Globus pallidus (tissue), 1 donor: ENCODE results near the gene ACTRT2.
A peak's percentile ranks its signal among the peaks of the same experiment; 100 is the strongest.

Experiments
- DNase-seq: peaks from one replicate; pipeline ENCODE4 v3.0.0-alpha.2; 2015; ENCODE audit warnings: low spot score

The ACTRT2 gene

DNA sequence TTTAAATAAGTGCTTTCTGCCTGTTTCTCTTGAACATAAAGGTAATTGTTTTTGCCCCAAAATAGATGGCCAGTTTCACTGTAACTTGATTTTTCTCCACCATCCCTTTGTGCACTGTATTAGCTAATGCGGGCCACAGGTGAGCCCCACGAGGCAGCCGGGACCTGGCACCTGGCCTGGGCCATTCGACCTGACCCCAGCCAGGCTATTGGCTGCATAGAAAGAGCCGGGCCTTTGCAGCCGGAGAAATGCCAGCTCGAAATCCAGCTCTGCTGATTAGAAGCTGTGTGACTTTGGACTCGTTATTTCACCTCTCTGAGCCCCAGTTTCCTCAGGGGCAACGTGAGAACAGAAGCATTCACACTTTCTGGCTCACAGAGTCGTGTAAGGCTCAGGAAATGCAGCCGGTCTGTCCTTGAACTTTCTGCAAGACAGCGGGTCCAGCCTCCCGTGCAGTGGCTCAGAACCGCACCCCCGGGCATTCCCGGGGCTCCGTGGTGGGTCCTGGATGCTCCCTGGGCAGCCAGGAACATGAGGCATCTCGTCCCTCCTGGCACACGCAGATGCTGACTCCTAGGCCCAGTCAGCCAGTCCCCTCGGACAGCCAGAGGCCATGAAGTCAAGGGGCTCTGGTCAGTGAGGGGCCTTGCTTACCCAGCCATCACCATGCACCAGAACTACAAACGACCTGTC, 37.4 kb upstream of the ACTRT2 start:
- peak; percentile 22 for DNase-seq

DNA sequence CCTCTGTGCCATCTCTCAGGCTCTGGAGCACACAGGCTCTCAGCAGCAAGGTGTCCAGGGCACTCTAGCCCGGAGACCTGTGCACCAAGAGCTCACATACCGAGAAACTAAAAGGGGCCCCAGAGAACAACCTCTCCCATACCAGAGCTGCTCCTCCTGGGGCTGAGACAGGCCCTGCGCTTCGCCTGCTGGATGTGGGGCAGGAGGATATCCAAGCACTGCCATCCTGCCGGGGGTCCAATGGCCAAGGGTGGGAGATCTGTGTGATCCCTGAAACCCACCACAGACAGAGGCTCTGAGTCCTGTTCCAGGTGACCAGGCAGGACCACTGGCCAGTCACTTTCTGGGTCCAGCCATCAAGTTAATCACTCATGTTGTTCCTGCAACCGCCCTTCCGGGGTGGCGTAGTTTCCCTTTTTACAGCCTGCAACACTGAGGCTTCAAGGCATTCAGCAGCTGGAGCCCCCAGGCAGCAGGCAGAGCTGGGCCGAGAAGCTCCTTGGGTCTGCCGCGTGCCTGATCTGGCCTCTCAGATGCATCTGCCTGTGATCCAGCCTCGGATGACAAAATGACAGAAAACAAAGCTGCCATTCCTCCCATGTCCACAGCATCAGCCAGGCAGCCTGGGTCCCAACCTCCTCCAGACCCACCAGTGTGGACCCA, 36.7 kb upstream of the ACTRT2 start:
- peak; percentile 29 for DNase-seq

GRCh38 chr1:2985067-2985561, 36.2 kb upstream of the ACTRT2 start:
- DNase-seq = peak; percentile 78

GRCh38 chr1:2985694-2986548, 35.3 kb upstream of the ACTRT2 start:
- no peak for DNase-seq

GRCh38 chr1:2986549-2987305, 34.5 kb upstream of the ACTRT2 start:
- DNase-seq = no peak

GRCh38 chr1:2987773-2988172, 33.5 kb upstream of the ACTRT2 start:
- peak; percentile 65 for DNase-seq

- DNase-seq = peak; percentile 69
Measured at GRCh38 chr1:2988256-2988655, 33.0 kb upstream of the ACTRT2 start.

DNA sequence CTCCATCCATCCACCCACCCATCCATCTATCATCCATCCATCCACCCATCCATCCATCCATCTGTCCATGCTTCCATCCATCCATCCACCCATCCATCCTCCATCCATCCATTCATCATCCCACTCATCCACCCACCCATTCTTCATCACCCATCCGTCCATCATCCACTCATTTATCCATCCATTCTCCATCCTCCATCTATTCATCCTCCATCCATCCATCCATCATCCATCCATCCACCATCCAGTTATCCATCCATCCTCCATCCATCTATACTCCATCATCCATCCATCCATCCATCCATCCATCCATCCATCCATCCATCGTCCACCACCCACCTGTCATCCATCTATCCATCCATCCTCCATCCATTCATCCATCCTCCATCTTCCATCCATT, 32.1 kb upstream of the ACTRT2 start:
- DNase-seq = no peak

GRCh38 chr1:2989976-2990375, 31.3 kb upstream of the ACTRT2 start:
- DNase-seq = no peak

GRCh38 chr1:2990376-2991115, 30.7 kb upstream of the ACTRT2 start:
- DNase-seq = no peak

- no peak for DNase-seq
Measured at GRCh38 chr1:2991753-2992495, 29.3 kb upstream of the ACTRT2 start.

GRCh38 chr1:2998503-2999100, 22.7 kb upstream of the ACTRT2 start:
- no peak for DNase-seq

DNA sequence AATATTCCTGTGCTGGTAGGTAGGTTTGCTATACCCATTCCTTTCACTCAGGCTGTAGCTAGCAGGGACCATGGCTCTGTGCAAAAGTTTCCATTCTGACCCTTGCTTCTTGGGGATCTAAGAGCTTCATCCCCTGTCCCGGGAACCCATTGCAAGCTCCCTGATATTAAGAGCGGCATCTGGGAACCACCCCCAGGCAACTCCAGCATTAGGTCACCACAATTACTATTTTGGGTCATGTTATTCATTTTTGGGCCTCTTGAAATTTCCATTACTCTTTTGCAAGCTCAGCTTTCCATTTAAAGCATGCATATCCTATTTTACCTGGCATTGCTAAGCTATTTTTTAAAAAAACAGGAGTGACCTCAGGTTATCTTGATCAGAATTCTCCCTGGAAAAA, 22.1 kb upstream of the ACTRT2 start:
- DNase-seq = no peak

- DNase-seq = no peak
Measured at GRCh38 chr1:2999571-2999970, 21.7 kb upstream of the ACTRT2 start.

DNA sequence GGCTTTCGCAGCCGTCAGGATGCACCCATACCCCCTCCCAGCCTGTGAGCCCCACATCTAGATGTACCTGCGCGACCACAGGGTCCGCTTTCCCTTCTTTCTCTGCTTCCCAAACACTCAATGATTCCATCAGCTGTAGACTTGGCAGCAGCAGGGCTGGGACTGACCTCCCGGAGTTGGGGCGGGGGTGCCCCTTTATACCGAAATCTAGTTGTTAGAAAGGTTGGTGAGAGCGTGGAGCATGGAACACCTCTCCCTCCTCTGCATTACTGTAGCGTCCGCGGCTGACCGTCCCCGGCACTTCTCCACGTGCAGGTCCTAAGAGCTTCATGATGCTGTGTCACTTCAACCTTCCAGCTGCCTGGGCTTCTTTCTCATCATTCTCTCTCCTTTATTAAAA, 21.1 kb upstream of the ACTRT2 start:
- no peak for DNase-seq

- DNase-seq = no peak
Measured at GRCh38 chr1:3000671-3001470, 20.4 kb upstream of the ACTRT2 start.

GRCh38 chr1:3001471-3002348, 19.6 kb upstream of the ACTRT2 start:
- DNase-seq = no peak

DNA sequence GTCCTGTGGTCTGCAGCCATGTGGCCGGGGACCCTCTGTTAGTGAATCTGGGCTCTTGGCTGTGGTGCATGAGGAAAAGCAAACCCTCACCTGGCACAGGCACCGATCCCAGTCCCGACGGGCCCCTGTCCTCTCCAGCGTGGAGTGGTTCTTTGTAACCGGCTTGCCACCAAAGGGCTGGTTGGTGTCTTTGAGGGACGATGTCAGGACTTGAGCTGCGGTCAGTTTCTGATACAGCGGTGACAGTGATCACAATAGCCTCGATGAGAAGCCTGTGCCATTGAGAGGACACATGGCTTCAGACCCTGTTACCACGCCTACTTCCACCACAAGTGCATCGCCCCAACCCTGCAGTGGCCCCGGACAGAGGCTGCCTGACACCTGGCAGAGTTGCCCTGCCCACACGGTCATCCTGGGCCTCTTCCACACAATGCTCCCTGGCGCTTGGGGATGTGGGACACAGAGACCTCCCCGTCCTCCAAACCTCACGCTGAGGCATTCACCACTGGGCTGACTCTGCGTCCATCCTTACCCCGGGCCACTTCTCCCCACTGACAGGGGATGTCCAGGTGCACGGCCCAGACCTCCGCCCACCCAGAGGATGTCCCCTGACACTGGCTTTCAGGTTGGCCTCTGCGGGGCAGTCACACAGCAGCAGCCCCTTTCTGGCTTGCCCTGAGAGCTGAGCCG, 18.8 kb upstream of the ACTRT2 start:
- DNase-seq = no peak
